ENCODE measurements around the gene CD28. TPM values are rescaled to one million over a fixed set of nuclear protein-coding genes. Genes with fewer than 3 reads are reported as not detected.

CD28 gene
- total and polyA plus RNA-seq, 10 of the 15 experiments (the other 5 are each of a cell fraction or from before 2014, with no cell fraction given) = 0.03 to 0.23 (median 0.04) TPM; not detected in 7

DNA sequence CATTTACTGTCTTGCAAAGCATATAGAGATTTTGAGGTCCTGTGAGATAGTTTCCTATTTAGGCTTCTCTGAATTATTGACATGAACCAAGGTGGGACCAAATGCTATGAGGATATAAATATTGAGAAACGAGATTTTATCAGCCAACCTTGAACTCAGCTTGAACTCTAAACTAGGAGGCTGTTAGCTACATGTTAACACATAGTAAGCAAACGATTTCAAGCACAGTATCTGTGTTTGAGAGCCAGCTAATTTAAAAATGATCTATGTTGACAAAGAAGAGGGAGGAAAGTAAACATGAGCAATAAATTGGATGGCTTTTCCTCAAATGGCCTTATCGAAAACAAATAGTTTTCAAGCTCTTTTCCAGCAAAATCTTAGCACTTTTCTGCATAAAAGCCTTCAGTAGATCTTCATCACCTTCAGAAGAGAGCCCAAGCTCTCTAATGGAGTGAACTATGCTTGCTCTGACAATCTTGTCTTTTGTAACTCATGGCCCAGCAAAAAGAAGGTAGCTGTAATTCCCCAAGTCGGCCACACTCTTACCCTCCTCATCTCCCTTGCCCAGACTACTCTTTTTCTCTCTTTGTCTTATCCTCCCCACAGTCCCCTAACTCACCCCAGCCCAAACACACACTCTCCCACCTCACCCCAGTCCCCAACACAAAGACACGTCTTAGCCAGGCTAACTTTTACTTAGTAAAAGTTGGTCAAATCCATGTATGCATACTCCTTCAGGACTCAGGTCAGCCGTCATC lies 14.7 kb downstream of the CD28 start (continued):
- TF ChIP-seq, protein P1, sequence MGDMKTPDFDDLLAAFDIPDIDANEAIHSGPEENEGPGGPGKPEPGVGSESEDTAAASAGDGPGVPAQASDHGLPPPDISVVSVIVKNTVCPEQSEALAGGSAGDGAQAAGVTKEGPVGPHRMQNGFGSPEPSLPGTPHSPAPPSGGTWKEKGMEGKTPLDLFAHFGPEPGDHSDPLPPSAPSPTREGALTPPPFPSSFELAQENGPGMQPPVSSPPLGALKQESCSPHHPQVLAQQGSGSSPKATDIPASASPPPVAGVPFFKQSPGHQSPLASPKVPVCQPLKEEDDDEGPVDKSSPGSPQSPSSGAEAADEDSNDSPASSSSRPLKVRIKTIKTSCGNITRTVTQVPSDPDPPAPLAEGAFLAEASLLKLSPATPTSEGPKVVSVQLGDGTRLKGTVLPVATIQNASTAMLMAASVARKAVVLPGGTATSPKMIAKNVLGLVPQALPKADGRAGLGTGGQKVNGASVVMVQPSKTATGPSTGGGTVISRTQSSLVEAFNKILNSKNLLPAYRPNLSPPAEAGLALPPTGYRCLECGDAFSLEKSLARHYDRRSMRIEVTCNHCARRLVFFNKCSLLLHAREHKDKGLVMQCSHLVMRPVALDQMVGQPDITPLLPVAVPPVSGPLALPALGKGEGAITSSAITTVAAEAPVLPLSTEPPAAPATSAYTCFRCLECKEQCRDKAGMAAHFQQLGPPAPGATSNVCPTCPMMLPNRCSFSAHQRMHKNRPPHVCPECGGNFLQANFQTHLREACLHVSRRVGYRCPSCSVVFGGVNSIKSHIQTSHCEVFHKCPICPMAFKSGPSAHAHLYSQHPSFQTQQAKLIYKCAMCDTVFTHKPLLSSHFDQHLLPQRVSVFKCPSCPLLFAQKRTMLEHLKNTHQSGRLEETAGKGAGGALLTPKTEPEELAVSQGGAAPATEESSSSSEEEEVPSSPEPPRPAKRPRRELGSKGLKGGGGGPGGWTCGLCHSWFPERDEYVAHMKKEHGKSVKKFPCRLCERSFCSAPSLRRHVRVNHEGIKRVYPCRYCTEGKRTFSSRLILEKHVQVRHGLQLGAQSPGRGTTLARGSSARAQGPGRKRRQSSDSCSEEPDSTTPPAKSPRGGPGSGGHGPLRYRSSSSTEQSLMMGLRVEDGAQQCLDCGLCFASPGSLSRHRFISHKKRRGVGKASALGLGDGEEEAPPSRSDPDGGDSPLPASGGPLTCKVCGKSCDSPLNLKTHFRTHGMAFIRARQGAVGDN (IDR thresholded peaks at IDR 0.05) = no peak
- TF ChIP-seq, protein P2, sequence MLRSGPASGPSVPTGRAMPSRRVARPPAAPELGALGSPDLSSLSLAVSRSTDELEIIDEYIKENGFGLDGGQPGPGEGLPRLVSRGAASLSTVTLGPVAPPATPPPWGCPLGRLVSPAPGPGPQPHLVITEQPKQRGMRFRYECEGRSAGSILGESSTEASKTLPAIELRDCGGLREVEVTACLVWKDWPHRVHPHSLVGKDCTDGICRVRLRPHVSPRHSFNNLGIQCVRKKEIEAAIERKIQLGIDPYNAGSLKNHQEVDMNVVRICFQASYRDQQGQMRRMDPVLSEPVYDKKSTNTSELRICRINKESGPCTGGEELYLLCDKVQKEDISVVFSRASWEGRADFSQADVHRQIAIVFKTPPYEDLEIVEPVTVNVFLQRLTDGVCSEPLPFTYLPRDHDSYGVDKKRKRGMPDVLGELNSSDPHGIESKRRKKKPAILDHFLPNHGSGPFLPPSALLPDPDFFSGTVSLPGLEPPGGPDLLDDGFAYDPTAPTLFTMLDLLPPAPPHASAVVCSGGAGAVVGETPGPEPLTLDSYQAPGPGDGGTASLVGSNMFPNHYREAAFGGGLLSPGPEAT (IDR thresholded peaks at IDR 0.05; ENCODE audit: low read depth) = no peak
- no peak for TF ChIP-seq KAT2A (conservative IDR thresholded peaks at IDR 0.05; ENCODE audit: control insufficient read depth, low read depth, low read length)
- TF ChIP-seq IKZF1 (conservative IDR thresholded peaks at IDR 0.05) = no peak
- no peak for TF ChIP-seq IRF4 (IDR thresholded peaks at IDR 0.05; ENCODE audit: low read depth, low read length)

DNA sequence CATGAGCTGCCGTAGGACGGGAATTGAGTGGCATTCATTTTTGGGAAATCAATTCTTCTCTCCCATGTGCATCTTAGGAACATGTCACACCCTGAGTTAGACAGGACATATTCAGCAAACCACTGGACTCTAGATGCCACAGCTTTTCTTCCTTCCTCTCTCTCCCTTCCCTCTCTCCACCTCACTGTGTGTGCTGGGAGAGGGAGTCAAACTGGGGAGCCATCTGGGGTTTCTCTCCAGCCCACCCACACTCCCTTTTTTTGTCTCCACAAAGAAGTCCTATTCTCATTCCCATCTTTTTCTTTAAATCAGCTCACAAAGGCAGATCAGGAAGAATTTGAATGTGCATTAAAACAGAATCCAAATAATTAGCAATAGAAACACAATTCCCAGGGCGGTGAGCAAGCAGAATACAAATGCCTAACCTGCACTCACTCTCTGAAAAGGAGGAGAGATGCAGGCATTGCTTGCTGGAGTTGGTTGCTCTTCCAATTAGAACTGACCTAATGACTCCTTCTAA lies 15.4 kb downstream of the CD28 start:
- Histone ChIP-seq H3K27ac (ENCODE audit: control insufficient read depth, insufficient read depth) (no peak overlapping the region), H3K4me1 (ENCODE audit: control insufficient read depth, insufficient read depth, low read length) (no peaks in the 10 kb centered on the region), H2AFZ (ENCODE audit: control insufficient read depth, low read depth, low read length) (no peak overlapping the region), H3K27me3 (replicated peaks in 1 of 2; ENCODE audit: control insufficient read depth in 2 of 2, insufficient read depth in 2 of 2, low read length in 1 of 2) (no peaks in the 10 kb centered on the region), H3K79me2 (ENCODE audit: control insufficient read depth, insufficient read depth, low read length) (no peaks in the 10 kb centered on the region), H4K20me1 (ENCODE audit: control insufficient read depth, insufficient read depth) (no peaks in the 10 kb centered on the region), H3K4me3 (no peak overlapping the region), H3K9ac (ENCODE audit: control insufficient read depth, insufficient read depth, low read length) (no peak overlapping the region), H3K4me2 (ENCODE audit: control insufficient read depth, insufficient read depth) (no peak overlapping the region), H3K36me3 (ENCODE audit: control insufficient read depth in 2 of 2, insufficient read depth in 2 of 2, low read length in 1 of 2) (no peaks in the 10 kb centered on the region), H3K9me3 (replicated peaks; ENCODE audit: control insufficient read depth, insufficient read depth, low read length) (no peaks in the 10 kb centered on the region)
- in situ Hi-C loops (cut with MboI) (no loop called here), intact Hi-C loops (cut with micrococcal nuclease; ENCODE audit: unreplicated experiment) (no loop called here)
- RAD21 ChIA-PET (ENCODE audit: unreplicated experiment) = no interaction called here
- 100% methylated on average over 3 of the region's 3 CpGs for WGBS (ENCODE audit: insufficient coverage, insufficient replicate concordance, low lambda C conversion rate, missing lambda C conversion rate)
- POLR2A ChIA-PET = interaction anchor here (0.6 kb wide), 1 partner anchor 646 kb away, joined by 5 read pairs; no protein-coding TSS in a partner anchor
- DNase-seq (ENCODE audit: low read depth, low spot score) = no peak
- CTCF ChIA-PET = no interaction called here
- FAIRE-seq = no peak
- ATAC-seq = no peak
- no TSS peak for BruUV-seq (replicated peaks)
- SMC1A ChIA-PET (ENCODE audit: uncharacterized antibody, unreplicated experiment) = no interaction called here
- TF ChIP-seq EZH2 (IDR thresholded peaks at IDR 0.05; ENCODE audit: borderline replicate concordance, control insufficient read depth, low read depth, low read length) (no peak), SMARCA5 (IDR thresholded peaks at IDR 0.05) (no peak)
- TF ChIP-seq, protein P3, sequence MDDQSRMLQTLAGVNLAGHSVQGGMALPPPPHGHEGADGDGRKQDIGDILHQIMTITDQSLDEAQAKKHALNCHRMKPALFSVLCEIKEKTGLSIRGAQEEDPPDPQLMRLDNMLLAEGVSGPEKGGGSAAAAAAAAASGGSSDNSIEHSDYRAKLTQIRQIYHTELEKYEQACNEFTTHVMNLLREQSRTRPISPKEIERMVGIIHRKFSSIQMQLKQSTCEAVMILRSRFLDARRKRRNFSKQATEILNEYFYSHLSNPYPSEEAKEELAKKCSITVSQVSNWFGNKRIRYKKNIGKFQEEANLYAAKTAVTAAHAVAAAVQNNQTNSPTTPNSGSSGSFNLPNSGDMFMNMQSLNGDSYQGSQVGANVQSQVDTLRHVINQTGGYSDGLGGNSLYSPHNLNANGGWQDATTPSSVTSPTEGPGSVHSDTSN (IDR thresholded peaks at IDR 0.05; ENCODE audit: insufficient replicate concordance, low read depth, low read length) = no peak
- TF ChIP-seq, protein P4, sequence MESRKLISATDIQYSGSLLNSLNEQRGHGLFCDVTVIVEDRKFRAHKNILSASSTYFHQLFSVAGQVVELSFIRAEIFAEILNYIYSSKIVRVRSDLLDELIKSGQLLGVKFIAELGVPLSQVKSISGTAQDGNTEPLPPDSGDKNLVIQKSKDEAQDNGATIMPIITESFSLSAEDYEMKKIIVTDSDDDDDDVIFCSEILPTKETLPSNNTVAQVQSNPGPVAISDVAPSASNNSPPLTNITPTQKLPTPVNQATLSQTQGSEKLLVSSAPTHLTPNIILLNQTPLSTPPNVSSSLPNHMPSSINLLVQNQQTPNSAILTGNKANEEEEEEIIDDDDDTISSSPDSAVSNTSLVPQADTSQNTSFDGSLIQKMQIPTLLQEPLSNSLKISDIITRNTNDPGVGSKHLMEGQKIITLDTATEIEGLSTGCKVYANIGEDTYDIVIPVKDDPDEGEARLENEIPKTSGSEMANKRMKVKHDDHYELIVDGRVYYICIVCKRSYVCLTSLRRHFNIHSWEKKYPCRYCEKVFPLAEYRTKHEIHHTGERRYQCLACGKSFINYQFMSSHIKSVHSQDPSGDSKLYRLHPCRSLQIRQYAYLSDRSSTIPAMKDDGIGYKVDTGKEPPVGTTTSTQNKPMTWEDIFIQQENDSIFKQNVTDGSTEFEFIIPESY (IDR thresholded peaks at IDR 0.05) = no peak
- TF ChIP-seq, protein P5, sequence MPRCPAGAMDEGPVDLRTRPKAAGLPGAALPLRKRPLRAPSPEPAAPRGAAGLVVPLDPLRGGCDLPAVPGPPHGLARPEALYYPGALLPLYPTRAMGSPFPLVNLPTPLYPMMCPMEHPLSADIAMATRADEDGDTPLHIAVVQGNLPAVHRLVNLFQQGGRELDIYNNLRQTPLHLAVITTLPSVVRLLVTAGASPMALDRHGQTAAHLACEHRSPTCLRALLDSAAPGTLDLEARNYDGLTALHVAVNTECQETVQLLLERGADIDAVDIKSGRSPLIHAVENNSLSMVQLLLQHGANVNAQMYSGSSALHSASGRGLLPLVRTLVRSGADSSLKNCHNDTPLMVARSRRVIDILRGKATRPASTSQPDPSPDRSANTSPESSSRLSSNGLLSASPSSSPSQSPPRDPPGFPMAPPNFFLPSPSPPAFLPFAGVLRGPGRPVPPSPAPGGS (IDR thresholded peaks at IDR 0.05; ENCODE audit: borderline replicate concordance, insufficient read depth, low read depth, low read length, poor library complexity, severe bottlenecking) = no peak

Measured in GM12878 (cell line).